NCI-H2107 treated with DMSO at 0.1 percent for 48 hours (cell line): ENCODE measurements around the gene THSD8.
A peak's percentile ranks its signal among the peaks of the same experiment; 100 is the strongest.

Source experiments
- DNase-seq: peaks from one replicate; lab custom pipeline; 2025; ENCODE audit not compliant: unreplicated experiment; lab: John Stamatoyannopoulos, UW

The THSD8 gene

DNA sequence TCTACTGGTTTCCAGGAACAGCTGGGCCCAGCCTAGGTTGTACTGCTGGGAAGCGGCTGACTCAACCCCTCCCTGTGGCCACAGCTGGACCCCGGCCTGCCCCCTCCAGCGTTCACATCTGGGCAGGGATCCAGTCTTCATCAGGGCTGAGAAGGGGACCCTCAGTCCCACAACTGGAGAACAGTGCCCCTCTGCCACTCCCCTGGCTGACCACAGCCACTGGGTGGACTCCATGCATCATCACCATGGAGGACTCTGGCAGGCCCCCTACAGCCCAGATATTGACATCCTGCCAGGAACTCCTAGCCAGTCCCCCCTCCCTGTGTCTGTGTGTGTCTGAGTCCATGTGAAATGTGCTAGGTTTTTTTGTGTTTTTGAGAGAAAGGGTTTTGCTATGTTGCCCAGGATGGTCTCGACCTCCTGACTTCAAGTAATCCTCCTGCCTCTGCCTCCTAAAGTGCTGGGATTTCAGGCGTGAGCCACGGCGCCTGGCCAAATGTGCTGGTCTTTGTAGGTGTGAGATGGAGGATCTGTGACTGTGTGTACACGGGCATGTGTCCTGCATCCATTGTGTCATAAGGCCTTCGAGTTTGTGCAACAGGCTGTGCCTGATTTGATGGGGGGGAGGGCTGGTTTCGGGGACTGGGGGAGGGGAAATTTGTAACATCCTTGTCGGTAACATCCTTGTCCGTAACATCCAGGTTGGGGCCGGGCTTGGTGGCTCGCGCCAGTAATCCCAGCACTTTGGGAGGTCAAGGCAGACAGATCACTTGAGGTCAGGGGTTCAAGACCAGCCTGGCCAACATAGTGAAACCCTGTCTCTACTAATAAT is 22.5 kb upstream of the THSD8 start:
- DNase-seq, result peak; percentile 25

DNA sequence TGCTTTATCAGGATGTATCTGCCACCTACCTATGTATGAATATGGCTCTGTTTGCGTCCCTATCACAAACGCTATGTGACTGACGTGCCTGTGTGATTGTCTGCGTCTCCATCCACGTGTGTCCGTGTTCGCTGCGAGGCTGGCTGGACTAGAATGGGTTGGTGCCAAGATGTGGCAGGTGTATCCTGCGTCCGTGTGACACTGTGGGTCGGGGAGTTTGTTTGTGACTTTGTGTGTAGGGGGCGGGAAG is 19.8 kb upstream of the THSD8 start:
- no peak for DNase-seq

DNA sequence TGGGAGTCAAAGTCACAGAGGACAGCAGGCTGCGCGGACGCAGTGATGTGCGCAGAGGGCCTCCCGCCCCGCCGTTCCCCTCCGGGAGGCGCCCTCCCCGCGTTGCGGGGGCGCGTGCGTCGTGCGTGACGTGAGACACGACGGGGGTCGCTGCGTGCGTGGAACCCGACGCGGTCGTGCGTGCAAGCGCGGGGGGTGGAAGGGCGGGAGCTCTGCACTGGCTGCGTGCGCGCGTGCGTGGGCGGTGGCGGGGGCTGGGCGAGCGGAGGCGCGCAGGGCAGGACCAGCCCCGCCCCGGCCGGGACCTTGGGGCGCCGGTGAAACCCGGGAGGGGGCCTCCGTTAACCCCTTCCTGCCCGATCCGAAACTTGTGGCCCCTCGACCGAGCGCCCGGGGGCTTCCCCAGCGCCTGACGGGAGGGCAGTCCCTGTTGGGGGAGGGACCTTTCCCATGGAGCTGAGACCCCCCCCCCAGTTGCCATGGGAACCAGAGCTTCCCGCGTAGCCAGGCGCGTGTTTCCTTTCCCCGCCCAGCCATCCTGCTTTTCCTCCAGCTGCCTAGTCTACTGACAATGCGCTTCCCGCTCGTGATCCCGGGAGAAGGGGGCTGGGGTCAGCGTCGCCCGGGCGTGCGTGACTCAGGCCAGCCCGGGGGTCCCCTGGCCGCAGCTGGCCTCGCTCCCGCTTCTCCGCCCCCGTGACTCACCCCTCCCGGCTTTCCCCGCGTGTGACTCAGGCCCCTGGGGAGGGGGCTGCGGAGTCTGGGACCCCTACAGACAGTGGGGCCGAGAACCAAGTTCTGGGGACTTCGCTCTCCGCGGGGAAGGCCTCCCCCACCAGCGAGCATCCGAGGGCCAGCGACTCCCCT is 19.2 kb upstream of the THSD8 start:
- DNase-seq, result peak; percentile 40

DNA sequence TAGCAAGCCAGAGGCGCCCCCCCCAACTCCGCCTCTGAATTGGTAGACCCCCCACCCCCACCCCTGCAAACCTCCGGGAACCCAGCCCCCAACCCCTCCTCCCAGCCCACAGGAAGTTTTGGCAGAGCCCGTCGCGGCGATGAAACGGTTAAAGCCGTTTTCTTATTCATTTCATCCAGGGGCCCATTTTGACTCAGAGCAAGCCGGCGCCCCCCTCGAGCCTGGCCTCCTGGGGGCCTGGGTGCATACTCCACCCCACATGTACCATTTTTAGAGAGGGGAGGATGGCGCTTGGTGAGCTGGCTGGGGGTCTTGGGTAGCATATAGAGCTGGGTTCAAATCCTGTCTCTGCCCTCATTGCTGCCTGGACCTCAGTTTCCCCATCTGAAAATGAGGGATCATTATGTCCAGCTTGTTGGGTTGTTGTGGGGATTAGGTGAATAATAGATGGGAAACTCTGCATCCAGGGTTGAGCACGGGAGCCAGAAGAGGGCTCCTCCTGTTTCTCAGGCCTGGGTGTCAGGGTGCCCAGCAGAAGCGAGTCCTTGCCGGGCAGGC is 18.5 kb upstream of the THSD8 start:
- DNase-seq, result no peak

DNA sequence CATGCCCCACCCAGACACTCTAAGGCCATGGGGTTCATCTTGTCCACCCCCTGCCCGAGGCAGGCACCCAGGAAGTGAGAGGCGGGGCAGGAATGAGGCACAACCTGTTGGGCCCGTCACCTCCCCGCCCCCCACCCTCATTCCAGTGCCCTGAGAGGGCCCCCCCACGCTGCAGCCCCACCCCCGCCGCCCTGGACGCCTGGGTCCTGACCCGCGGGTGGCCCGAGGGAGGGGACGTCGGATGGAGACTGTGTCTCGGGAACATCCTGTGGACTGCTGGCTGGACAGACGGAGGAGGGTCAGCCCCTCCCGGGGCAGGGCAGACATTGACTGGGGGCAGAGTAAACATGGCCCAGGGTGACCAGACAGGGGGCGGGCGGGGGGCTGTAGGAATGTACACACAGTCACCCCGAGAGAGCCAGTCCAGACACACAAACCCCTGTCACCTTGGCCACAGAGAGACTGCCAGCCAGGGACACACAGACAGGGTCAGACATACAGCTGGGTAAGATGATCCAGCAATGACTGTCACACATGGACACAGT is 17.9 kb upstream of the THSD8 start:
- DNase-seq, result no peak

DNA sequence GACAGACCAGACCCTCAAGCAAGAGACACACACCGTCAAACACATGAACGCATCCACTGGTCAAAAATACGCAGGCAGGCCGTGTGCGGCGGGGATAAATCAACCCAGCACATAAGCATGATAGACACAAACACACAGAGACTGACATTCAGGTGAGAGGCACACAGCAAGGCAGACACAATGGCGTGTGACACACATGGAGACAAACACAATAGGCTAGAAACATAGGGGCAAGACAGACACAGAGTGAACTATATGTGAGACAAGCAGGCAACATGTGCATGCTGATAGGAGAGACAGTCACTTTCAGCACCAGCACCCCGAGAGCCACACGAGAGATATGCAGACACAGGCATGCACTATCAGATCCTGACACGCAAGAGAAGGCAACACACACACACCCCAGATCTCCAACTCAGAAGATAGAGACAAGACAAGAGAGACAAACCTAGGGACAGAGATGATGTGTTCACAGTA is 17.4 kb upstream of the THSD8 start:
- no peak for DNase-seq

DNA sequence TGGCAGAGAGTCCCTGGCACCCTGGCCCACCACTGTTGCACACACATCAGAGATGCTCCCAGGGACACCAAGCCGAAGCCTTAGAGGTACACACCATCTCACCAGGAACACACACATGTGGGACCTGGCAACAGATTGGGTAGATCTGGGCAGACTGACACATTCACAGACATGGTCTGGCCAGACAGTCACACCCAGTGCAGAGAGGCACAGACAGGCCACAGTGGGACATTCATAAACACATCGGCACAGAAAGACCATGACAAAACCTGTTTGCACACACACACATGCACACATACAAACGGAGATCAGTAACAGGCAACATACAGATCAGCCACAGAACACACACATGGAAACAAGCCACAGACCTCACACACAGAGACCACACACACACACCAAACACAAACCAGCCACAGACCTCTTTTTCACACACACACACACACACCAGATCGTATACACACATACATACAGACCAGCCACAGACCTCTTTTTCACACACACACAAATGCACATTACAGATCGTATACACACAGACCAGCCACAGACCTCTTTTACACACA is 16.9 kb upstream of the THSD8 start:
- DNase-seq, result no peak

GRCh38 chr19:12785431-12786031 is 16.3 kb upstream of the THSD8 start:
- no peak for DNase-seq

- no peak for DNase-seq
These were observed 15.6 kb upstream of the THSD8 start for GRCh38 chr19:12786141-12786870.

DNA sequence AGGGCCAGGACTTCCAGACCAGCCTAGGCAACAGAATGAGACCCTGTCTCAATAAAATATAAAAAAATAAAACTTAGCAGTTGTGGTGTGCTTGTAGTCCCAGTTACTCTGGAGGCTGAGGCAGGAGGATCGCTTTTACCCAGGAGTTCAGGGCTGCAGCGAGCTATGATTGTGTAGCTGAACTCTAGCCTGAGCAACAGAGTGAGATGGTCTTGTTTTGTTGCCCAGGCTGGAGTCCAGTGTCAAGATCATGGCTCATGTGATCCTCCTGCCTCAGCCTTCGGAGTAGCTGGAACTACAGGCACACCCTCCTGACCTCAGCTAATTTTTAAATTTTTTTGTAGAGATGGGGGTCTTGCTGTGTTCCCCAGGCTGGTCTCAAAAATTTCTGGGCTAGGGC is 14.9 kb upstream of the THSD8 start:
- DNase-seq, result no peak

- no peak for DNase-seq
These were observed 14.4 kb upstream of the THSD8 start for GRCh38 chr19:12787458-12787857.

DNA sequence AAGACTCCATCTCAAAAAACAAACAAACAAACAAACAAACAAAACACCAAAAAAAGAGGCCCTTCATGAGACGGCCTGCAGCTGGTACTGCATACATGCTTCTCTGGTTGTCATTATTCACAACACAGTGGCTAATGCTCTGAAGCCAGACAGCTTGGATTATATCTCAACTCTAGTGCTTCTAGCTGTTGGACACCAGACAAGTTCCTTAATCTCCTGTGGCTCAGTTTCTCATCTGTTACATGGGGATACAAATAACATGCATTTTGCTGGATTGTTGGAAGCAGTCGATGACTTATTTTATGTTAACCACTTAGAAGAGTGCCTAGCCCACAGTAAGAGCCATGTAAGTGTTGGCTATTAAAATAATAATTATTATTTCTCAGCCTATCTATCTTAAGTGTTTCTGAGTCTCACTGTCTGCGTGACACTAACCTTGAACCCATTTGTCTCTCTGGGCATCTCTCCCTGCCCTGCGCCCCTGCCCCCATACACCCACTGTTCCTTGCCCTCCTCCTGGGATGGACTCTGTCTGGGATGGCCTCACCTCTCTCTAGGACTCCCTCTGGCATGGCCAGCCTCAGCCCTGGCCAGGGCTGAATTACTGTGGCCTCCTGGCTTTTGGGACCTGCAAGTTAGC is 13.7 kb upstream of the THSD8 start:
- no peak for DNase-seq

DNA sequence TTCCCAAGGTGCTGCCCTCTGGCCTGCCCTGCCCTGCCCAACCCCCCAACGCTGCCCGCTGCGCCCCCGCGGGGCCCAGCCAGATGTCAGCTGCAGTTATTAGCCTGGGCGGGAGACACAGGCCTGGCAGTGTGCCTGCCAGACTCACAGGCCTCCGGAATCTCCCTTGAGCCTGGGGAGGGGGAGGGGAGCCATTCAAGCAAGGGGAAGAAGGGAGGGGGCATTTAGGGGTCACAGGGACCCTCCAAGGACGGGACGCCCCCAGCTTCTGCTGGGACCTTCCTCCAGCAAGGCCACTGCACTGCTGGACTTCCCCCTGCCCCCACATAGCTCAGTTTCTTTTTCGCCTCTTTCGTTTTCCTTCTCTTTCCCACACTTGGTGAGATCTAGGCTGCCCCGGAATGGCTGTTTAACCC is 13.2 kb upstream of the THSD8 start:
- peak; percentile 34 for DNase-seq

DNA sequence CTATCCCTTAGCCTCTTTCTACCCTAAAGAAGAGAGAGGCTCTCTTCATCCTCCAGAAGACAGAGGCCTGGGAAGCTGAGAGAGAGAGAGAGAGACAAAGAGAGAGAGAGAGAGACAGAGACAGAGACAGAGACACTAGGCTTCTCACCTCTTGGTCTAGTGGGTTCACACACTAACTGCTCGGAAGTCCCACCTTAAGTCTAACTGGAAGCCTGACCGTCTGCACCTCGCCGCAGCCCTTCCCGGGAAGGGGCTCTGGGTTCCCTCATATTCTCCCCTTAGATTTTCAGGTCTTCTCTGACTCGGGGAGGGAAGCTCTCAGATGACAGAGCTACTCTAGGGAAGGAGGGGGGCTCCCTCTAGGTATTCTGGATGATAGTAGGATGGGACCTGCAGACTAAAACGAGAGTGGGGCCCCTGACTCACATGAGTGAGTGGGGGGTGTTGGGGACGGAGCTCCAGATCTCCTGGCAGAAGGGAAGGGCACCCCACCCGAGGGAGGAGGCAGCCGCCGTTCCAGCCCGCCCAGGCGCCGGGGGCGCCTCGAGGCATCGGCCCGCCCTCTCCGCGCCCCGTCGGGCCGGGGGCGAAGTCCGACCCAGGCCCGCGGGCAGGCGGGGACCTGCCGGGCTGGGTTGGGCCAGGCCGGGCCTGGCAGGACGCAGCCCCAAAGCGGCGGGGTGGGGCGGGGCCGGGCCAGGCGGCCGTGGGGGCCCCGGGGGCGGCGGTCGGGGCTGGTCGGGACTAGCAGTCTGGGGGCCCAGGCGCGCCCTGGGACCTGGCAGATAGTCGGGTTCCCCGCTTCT is 12.6 kb upstream of the THSD8 start:
- DNase-seq, result no peak

DNA sequence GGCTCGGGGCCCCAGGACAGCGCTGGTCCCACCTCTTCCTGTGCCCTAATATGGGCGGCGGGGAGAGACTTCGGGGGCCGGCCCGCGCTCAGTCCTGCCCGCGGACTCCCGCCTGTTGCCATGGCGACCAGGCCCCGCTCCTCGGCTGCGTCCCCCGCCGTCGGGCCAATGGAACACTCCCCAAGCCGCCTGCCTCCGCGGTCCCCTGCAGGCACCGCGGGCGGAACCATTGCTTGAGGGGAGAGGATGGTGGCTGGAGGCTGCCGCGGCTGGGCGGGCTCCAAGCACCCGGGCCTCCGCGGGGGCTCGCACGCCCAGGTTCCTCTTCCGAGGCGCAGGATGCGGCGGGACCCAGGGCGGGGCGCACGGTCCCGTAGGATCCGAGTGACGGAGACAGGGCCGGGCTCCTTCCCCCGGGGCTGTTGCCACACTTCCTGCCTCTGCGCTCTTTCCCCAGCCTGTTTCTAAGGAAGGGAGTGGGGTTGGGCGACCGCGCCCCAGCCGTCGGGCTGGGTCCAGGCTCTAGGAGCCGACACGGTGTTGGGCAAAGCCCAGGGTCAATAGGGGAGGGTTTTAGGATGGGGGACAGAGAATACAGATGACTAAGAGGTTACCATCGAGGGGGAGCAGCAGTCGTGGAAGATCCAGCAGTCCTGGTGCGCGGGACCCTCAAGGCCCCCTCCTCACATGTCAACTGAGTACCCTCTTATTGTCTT is 11.8 kb upstream of the THSD8 start:
- DNase-seq, result peak; percentile 85

DNA sequence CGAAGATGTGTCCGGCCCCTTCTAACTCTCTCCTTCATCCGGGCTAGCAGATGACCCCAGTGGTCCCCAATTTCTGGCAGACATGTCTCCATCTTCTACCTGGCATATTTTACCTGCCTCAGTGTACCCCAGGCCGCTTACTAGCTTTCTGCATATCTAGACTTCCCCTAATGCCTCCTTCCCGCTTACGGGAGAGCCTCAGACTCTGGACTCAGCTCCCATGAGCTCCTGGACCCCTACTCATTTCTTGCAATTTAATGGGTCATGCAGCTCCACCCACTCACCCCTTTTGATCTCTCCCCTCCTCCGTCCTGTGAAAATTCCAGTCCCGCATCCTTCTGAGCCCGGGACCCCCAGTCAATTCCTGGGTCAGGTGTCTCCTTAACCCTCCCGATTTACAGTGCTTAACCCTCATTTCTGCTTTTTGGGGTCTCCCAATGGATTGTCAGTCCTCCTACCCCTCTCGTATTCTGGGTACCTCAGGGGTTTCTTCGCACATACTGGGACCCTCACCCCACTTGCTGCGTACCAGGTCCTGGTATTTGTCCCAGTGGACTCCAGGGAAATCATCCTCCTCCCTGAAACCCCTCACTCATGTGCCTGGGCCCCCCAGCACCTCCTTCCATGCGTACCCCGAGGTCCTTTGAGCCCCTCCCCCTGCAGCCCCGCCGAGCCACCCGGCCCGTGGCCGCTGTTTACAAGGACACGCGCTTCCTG is 11.1 kb upstream of the THSD8 start:
- DNase-seq, result no peak

DNA sequence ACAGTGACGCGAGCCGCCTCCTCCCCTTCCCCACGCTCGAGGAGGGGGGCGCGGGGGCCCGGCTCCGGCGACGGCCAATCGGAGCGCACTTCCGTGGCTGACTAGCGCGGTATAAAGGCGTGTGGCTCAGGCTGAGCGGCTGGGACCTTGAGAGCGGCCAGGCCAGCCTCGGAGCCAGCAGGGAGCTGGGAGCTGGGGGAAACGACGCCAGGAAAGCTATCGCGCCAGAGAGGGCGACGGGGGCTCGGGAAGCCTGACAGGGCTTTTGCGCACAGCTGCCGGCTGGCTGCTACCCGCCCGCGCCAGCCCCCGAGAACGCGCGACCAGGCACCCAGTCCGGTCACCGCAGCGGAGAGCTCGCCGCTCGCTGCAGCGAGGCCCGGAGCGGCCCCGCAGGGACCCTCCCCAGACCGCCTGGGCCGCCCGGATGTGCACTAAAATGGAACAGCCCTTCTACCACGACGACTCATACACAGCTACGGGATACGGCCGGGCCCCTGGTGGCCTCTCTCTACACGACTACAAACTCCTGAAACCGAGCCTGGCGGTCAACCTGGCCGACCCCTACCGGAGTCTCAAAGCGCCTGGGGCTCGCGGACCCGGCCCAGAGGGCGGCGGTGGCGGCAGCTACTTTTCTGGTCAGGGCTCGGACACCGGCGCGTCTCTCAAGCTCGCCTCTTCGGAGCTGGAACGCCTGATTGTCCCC is 10.4 kb upstream of the THSD8 start, which contains the start of gene JUNB:
Gene JUNB, plus strand, starts transcription at position 142 of the 706 bp plus-strand sequence. Its CDS starts 286 bp downstream, at position 428.
- DNase-seq, result peak; percentile 79
